SK-N-SH (cell line): ENCODE results near the gene COX14. TPM values are rescaled to one million over a fixed set of nuclear protein-coding genes. Genes with fewer than 3 reads are reported as not detected.

Experiments used
- CTCF ChIA-PET: fragments of 300-600, 350-600 bp; formaldehyde crosslinking; extraction: SDS; loops from one replicate; lab custom pipeline; 2021; lab: Yijun Ruan, JAX
- POLR2A ChIA-PET: fragments of 350-600 bp; sonication (Branson Sonifier 250); formaldehyde crosslinking; extraction: SDS; loops from one replicate; lab custom pipeline; 2020; ENCODE audit warnings: antibody characterized with exemption, inconsistent platforms; lab: Yijun Ruan, JAX
- DNase-seq: peaks from one replicate; pipeline ENCODE4 v3.0.0; 2012
- H2AFZ ChIP-seq: fragments of 200-600 bp; sonication (generic); 2 replicates; pipeline ENCODE4 v1.8.1; 2016; ENCODE audit warnings: antibody characterized with exemption, mild to moderate bottlenecking, low read depth
- H3F3A ChIP-seq: fragments of 200-600 bp; sonication (generic); replicated peaks from 2 replicates; pipeline ENCODE3; 2016; ENCODE audit warnings: antibody characterized with exemption, mild to moderate bottlenecking; ENCODE audit not compliant: insufficient read depth
- H3K27ac ChIP-seq, 2 experiments: fragments of 200-500 bp in 1 of 2; fragments of 200-600 bp in 1 of 2; sonication (Bioruptor generic) in 1 of 2; sonication (generic), shearing (Covaris generic) in 1 of 2; 2 replicates each; pipeline versions ENCODE4 v1.5.1 to v1.6.1; 2014 to 2016; ENCODE audit warnings: low read depth in 2 of 2, inconsistent platforms in 1 of 2, low read length in 1 of 2, mild to moderate bottlenecking in 1 of 2, mixed read lengths in 1 of 2
- H3K27me3 ChIP-seq: fragments of 200-600 bp; sonication (generic), shearing (Covaris generic); 2 replicates; pipeline ENCODE4 v1.6.1; 2016; ENCODE audit warnings: mixed run types; ENCODE audit not compliant: insufficient read depth
- H3K36me3 ChIP-seq, 2 experiments: fragments of 200-500 bp in 1 of 2; fragments of 200-600 bp in 1 of 2; sonication (Bioruptor generic) in 1 of 2; sonication (generic) in 1 of 2; replicated peaks in 1 of 2; 2 replicates each; pipeline versions ENCODE3 to v1.5.1; 2014 to 2016; ENCODE audit warnings: low read length in 1 of 2, mild to moderate bottlenecking in 1 of 2; ENCODE audit not compliant: insufficient read depth in 2 of 2, control insufficient read depth in 1 of 2
- H3K4me1 ChIP-seq, 2 experiments: fragments of 200-500 bp in 1 of 2; fragments of 200-600 bp in 1 of 2; sonication (Bioruptor generic) in 1 of 2; sonication (generic), shearing (Covaris generic) in 1 of 2; 2 replicates each; pipeline versions ENCODE4 v1.5.1 to v1.6.1; 2014 to 2016; ENCODE audit warnings: low read depth in 1 of 2, low read length in 1 of 2, mixed run types in 1 of 2; ENCODE audit not compliant: insufficient read depth in 2 of 2, control insufficient read depth in 1 of 2
- H3K4me2 ChIP-seq: fragments of 200-600 bp; sonication (generic), shearing (Covaris generic); 2 replicates; pipeline ENCODE4 v1.6.1; 2017; ENCODE audit warnings: mixed run types
- H3K4me3 ChIP-seq, 2 experiments: fragments of 200-500 bp in 1 of 2; fragments of 200-600 bp in 1 of 2; sonication (Bioruptor generic) in 1 of 2; sonication (generic), shearing (Covaris generic) in 1 of 2; 2 replicates each; pipeline versions ENCODE4 v1.5.1 to v1.8.1; 2014 to 2016; ENCODE audit warnings: low read depth in 2 of 2, inconsistent platforms in 1 of 2, low read length in 1 of 2, mild to moderate bottlenecking in 1 of 2, mixed read lengths in 1 of 2, moderate library complexity in 1 of 2
- H3K79me2 ChIP-seq: fragments of 200-600 bp; sonication (generic); 2 replicates; pipeline ENCODE4 v1.8.1; 2017; ENCODE audit warnings: mild to moderate bottlenecking; ENCODE audit not compliant: insufficient read depth
- H3K9ac ChIP-seq: fragments of 200-600 bp; sonication (generic); 2 replicates; pipeline ENCODE4 v1.6.1; 2017; ENCODE audit warnings: mixed run types
- H3K9me2 ChIP-seq: fragments of 200-600 bp; sonication (generic); 2 replicates; pipeline ENCODE4 v1.6.1; 2017; ENCODE audit warnings: mixed run types
- H3K9me3 ChIP-seq: fragments of 200-600 bp; sonication (generic); 2 replicates; pipeline ENCODE4 v1.6.1; 2017; ENCODE audit warnings: mixed run types, mild to moderate bottlenecking, moderate library complexity
- H4K20me1 ChIP-seq: fragments of 200-600 bp; sonication (generic); 2 replicates; pipeline ENCODE4 v1.6.1; 2017; ENCODE audit warnings: mild to moderate bottlenecking, mixed run types; ENCODE audit not compliant: insufficient read depth
- EP300 ChIP-seq, 2 experiments: IDR thresholded peaks; 2 replicates each; pipeline versions ENCODE4 v1.4.0 to v1.6.1; 2012; ENCODE audit warnings: borderline replicate concordance in 1 of 2, low read depth in 1 of 2, low read length in 1 of 2
- PBX3 ChIP-seq: IDR thresholded peaks from 2 replicates; pipeline ENCODE4; 2012
- SIN3A ChIP-seq: IDR thresholded peaks from 2 replicates; pipeline ENCODE4 v1.6.1; 2012; ENCODE audit warnings: low read depth, mild to moderate bottlenecking, low read length, moderate library complexity, borderline replicate concordance
- WGBS: methylation state at CpG from one replicate; pipeline ENCODE4 v1.1.6; 2017; ENCODE audit warnings: low lambda C conversion rate; 5-methylcytosine and 5-hydroxymethylcytosine counted together
- polyA plus RNA-seq, 3 experiments: library from polyadenylated mRNA; depleted of rRNA; stranded (reverse); fragments of >200 nt; gene quantifications; 2 replicates each; pipeline ENCODE4 v1.2.3, GENCODE V29; 2012
- TF ChIP-seq, protein P1 (sequence below): fragments of 200-600 bp; sonication (generic); IDR thresholded peaks from 2 replicates; pipeline ENCODE4 v1.6.1; 2017; ENCODE audit warnings: antibody characterized with exemption, mild to moderate bottlenecking, moderate library complexity
- TF ChIP-seq, protein P2 (sequence below): fragments of 150-350 bp; IDR thresholded peaks from 2 replicates; pipeline ENCODE4 v1.6.1; 2017; ENCODE audit warnings: antibody characterized with exemption, low read length, low read depth, borderline replicate concordance
- TF ChIP-seq, protein P3 (sequence below): IDR thresholded peaks from 2 replicates; pipeline ENCODE4 v1.6.1; 2012; ENCODE audit warnings: mild to moderate bottlenecking, low read depth, low read length, moderate library complexity

Gene COX14
- polyA plus RNA-seq, 1 of the 3 experiments (the other 2 are of a cell fraction): 204 TPM

DNA sequence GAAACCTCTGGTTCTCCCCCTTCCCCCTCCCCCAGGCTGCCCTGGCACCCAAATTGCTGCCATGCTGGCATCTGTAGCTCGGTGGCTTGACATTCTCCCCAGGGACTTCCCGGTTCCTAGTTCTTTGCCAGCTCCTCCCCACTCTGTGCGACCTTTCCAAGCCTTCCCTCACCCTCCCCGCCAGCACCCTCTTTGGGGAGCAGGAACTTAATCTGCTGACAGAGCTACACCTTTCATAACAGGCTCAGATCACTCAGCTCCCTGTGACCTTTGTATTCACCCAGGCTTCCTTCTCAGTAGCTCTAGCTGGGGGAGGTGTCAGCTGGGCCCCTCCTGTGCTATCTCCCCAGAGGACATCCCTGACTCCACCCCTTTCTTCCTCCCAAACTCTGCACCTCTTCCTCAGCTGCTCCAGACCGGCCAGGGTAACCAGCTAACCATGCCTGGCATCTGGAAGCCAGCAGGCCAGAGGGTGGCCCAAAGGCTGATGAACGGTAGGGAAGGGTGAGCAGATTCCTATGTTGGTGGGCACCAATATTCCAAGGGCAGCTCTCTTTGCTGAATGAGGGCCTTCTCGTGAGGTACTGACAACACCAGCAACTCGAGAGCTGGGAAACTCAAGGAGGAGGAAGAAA lies 1.8 kb upstream of the COX14 start:
- Histone ChIP-seq H3K27me3 (no peaks in the 10 kb centered on the region), H3K4me2 (no peak overlapping the region), H4K20me1 (peaks cover 9% of the 10 kb centered on the region; the same call in 1 of the 2 replicates), H3K36me3 (no peaks in the 10 kb centered on the region), H3K79me2 (peaks cover 26% of the 10 kb centered on the region), H3K27ac (peak overlapping the region in 1 of 2 experiments; percentile 63; a peak in 2 of 4 replicates), H3F3A (peaks cover 15% of the 10 kb centered on the region), H3K4me1 (peaks cover 12 to 18% of the 10 kb centered on the region in 2 experiments; a peak in 2 of 4 replicates), H3K4me3 (no peak overlapping the region), H3K9ac (no peak overlapping the region), H3K9me3 (no peaks in the 10 kb centered on the region), H3K9me2 (no peaks in the 10 kb centered on the region), H2AFZ (peak overlapping the region; percentile 75)
- ChIA-PET POLR2A (interaction anchor here (0.7 to 3.4 kb wide), 5 partner anchors 19 to 57 kb away, joined by 3 to 23 read pairs (median 4); partner anchors contain the start of genes CERS5 and SMARCD1), CTCF (interaction anchor here (0.6 to 5.5 kb wide), 22 partner anchors 12 to 625 kb away, joined by 3 to 96 read pairs (median 8); partner anchors contain the start of genes CERS5, GPD1, SMARCD1 and TMBIM6)
- no peak for DNase-seq
- WGBS: 78% methylated on average over 8 of the region's 8 CpGs
- TF ChIP-seq, protein P1, sequence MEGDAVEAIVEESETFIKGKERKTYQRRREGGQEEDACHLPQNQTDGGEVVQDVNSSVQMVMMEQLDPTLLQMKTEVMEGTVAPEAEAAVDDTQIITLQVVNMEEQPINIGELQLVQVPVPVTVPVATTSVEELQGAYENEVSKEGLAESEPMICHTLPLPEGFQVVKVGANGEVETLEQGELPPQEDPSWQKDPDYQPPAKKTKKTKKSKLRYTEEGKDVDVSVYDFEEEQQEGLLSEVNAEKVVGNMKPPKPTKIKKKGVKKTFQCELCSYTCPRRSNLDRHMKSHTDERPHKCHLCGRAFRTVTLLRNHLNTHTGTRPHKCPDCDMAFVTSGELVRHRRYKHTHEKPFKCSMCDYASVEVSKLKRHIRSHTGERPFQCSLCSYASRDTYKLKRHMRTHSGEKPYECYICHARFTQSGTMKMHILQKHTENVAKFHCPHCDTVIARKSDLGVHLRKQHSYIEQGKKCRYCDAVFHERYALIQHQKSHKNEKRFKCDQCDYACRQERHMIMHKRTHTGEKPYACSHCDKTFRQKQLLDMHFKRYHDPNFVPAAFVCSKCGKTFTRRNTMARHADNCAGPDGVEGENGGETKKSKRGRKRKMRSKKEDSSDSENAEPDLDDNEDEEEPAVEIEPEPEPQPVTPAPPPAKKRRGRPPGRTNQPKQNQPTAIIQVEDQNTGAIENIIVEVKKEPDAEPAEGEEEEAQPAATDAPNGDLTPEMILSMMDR: no peak
- TF ChIP-seq, protein P2, sequence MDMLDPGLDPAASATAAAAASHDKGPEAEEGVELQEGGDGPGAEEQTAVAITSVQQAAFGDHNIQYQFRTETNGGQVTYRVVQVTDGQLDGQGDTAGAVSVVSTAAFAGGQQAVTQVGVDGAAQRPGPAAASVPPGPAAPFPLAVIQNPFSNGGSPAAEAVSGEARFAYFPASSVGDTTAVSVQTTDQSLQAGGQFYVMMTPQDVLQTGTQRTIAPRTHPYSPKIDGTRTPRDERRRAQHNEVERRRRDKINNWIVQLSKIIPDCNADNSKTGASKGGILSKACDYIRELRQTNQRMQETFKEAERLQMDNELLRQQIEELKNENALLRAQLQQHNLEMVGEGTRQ: no peak
- TF ChIP-seq SIN3A (no peak), EP300 (IDR thresholded peaks at IDR 0.05; ENCODE audit: borderline replicate concordance in 1 of 2, low read depth in 1 of 2, low read length in 1 of 2) (no peak), PBX3 (no peak)
- TF ChIP-seq, protein P3, sequence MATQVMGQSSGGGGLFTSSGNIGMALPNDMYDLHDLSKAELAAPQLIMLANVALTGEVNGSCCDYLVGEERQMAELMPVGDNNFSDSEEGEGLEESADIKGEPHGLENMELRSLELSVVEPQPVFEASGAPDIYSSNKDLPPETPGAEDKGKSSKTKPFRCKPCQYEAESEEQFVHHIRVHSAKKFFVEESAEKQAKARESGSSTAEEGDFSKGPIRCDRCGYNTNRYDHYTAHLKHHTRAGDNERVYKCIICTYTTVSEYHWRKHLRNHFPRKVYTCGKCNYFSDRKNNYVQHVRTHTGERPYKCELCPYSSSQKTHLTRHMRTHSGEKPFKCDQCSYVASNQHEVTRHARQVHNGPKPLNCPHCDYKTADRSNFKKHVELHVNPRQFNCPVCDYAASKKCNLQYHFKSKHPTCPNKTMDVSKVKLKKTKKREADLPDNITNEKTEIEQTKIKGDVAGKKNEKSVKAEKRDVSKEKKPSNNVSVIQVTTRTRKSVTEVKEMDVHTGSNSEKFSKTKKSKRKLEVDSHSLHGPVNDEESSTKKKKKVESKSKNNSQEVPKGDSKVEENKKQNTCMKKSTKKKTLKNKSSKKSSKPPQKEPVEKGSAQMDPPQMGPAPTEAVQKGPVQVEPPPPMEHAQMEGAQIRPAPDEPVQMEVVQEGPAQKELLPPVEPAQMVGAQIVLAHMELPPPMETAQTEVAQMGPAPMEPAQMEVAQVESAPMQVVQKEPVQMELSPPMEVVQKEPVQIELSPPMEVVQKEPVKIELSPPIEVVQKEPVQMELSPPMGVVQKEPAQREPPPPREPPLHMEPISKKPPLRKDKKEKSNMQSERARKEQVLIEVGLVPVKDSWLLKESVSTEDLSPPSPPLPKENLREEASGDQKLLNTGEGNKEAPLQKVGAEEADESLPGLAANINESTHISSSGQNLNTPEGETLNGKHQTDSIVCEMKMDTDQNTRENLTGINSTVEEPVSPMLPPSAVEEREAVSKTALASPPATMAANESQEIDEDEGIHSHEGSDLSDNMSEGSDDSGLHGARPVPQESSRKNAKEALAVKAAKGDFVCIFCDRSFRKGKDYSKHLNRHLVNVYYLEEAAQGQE: no peak
